Subcutaneous adipose tissue (tissue), 4 donors: ENCODE results near the gene SIPA1L3. TPM values are rescaled to one million over a fixed set of nuclear protein-coding genes. Genes with fewer than 3 reads are reported as not detected.

Experiments
- total RNA-seq, 4 donors: library from RNA; depleted of rRNA; stranded (reverse); fragments of >200 nt; gene quantifications; one replicate each; pipeline ENCODE4 v1.1.0, GENCODE V29; 2016
- TF ChIP-seq, protein P1 (sequence below): fragments of 450-650 bp; IDR thresholded peaks from one replicate; pipeline ENCODE4 v1.5.1; 2016; ENCODE audit warnings: low read depth, mild to moderate bottlenecking, control low read depth, antibody characterized with exemption, moderate library complexity

The SIPA1L3 gene, protein sequence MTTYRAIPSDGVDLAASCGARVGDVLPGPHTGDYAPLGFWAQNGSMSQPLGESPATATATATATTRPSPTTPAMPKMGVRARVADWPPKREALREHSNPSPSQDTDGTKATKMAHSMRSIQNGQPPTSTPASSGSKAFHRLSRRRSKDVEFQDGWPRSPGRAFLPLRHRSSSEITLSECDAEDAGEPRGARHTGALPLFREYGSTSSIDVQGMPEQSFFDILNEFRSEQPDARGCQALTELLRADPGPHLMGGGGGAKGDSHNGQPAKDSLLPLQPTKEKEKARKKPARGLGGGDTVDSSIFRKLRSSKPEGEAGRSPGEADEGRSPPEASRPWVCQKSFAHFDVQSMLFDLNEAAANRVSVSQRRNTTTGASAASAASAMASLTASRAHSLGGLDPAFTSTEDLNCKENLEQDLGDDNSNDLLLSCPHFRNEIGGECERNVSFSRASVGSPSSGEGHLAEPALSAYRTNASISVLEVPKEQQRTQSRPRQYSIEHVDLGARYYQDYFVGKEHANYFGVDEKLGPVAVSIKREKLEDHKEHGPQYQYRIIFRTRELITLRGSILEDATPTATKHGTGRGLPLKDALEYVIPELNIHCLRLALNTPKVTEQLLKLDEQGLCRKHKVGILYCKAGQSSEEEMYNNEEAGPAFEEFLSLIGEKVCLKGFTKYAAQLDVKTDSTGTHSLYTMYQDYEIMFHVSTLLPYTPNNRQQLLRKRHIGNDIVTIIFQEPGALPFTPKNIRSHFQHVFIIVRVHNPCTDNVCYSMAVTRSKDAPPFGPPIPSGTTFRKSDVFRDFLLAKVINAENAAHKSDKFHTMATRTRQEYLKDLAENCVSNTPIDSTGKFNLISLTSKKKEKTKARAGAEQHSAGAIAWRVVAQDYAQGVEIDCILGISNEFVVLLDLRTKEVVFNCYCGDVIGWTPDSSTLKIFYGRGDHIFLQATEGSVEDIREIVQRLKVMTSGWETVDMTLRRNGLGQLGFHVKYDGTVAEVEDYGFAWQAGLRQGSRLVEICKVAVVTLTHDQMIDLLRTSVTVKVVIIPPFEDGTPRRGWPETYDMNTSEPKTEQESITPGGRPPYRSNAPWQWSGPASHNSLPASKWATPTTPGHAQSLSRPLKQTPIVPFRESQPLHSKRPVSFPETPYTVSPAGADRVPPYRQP (N-terminal part only)
- 10 to 100 TPM in 3 of 4 donors, 1 to 10 TPM in 1; 8.2 to 15.3 (median 11.6) TPM for total RNA-seq

DNA sequence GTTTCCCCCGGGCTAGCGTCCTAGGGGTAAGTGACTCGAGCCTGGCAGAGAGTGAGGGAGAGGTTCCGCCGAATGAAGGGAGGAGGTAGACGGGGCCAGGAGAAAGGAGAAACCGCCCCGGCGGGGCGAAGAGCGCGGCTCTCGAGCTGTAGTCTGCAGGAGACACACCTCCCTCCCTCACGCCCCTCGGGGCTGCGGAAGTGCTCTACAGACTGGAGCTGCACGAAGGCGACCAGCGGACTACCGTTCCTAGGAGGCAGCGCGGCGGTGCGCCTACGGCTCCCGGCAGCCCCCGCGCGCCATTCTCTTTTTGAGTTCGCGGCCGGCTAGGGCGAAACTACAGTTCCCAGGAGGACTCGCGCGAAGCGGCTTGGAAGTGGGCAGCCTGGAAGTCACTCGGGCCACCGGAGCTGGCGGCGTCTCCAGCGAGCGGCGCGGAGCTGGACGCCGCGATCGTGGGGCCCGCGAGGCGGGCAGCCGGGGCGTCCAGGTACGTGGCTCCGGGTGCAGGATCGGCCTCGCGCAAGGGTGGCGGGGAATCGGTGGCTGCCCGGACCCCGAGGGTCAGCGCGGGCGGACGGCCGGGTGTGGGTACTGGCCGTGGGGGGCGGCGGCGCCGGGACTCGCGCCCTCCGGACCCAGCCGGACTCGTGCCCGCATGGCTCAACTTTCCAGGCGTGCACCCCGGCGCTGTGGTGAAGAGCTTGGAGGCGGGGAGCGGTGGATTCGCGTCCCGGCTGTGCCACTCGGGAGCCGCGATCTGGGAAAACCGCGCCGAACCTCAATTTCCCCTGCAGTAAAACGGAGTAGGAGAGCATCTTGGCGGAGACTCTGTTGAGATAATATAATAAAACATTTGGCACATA is at the start of gene SIPA1L3:
Gene SIPA1L3, plus strand, starts transcription at position 340 of the 866 bp plus-strand sequence. CDS start 174,358 bp downstream, outside the sequence.
- TF ChIP-seq, protein P1, sequence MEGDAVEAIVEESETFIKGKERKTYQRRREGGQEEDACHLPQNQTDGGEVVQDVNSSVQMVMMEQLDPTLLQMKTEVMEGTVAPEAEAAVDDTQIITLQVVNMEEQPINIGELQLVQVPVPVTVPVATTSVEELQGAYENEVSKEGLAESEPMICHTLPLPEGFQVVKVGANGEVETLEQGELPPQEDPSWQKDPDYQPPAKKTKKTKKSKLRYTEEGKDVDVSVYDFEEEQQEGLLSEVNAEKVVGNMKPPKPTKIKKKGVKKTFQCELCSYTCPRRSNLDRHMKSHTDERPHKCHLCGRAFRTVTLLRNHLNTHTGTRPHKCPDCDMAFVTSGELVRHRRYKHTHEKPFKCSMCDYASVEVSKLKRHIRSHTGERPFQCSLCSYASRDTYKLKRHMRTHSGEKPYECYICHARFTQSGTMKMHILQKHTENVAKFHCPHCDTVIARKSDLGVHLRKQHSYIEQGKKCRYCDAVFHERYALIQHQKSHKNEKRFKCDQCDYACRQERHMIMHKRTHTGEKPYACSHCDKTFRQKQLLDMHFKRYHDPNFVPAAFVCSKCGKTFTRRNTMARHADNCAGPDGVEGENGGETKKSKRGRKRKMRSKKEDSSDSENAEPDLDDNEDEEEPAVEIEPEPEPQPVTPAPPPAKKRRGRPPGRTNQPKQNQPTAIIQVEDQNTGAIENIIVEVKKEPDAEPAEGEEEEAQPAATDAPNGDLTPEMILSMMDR = no peak

DNA sequence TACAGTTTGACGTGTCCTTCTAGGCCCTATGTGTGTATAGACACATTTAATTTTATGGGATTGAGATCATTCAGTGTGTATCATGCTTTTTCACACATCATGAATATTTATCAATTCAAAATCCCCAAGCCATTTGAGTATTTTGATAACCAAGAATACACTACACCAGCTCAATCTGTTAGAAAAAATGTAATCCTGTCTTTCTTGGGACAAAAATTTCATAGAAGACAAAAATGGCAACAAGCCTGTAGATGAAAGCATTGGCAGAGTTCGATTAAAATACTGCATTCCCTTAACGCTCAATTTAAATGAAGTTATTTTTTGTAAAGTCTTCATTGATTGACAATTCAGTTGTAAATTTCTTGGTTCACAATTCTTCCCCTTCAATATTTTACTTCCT is 42.5 kb upstream of the SIPA1L3 start:
- TF ChIP-seq, protein P1 = no peak

- TF ChIP-seq, protein P1 = no peak
These were observed 39.2 kb upstream of the SIPA1L3 start for GRCh38 chr19:37867831-37868230.

- TF ChIP-seq, protein P1 = no peak
These were observed 37.2 kb upstream of the SIPA1L3 start for GRCh38 chr19:37869766-37870340.

- TF ChIP-seq, protein P1 = no peak
These were observed 34.6 kb upstream of the SIPA1L3 start for GRCh38 chr19:37872383-37872782.

GRCh38 chr19:37874784-37875183 is 32.2 kb upstream of the SIPA1L3 start:
- TF ChIP-seq, protein P1 = no peak
